GM23338 (cell line): ENCODE measurements around the gene MAMDC2. TPM values are rescaled to one million over a fixed set of nuclear protein-coding genes. Genes with fewer than 3 reads are reported as not detected.

Source experiments
- ATAC-seq: fragments of 200-7000 bp; cut with Tn5 transposase; 3 replicates; pipeline ENCODE4 v1.9.1; 2020
- DNase-seq: peaks from one replicate; pipeline ENCODE4 v3.0.0-alpha.2; 2015; ENCODE audit warnings: low spot score
- H2AFZ ChIP-seq: fragments of 200-600 bp; sonication (generic); 2 replicates; pipeline ENCODE4 v1.8.0; 2016; ENCODE audit warnings: antibody characterized with exemption, mild to moderate bottlenecking, moderate library complexity
- H3F3A ChIP-seq: fragments of 200-600 bp; sonication (generic); replicated peaks from 2 replicates; pipeline ENCODE4 v1.8.0; 2017; ENCODE audit warnings: antibody characterized with exemption, mixed run types, low read depth
- H3K27ac ChIP-seq: fragments of 200-600 bp; sonication (generic); 2 replicates; pipeline ENCODE4 v1.6.1; 2016; ENCODE audit warnings: low read depth
- H3K27me3 ChIP-seq: fragments of 200-600 bp; sonication (generic); 2 replicates; pipeline ENCODE4 v1.8.0; 2016; ENCODE audit warnings: mild to moderate bottlenecking, mixed run types, moderate library complexity; ENCODE audit not compliant: insufficient read depth
- H3K36me3 ChIP-seq: fragments of 200-600 bp; sonication (generic); 2 replicates; pipeline ENCODE4 v1.8.0; 2016; ENCODE audit warnings: mild to moderate bottlenecking; ENCODE audit not compliant: insufficient read depth
- H3K4me1 ChIP-seq: fragments of 200-600 bp; sonication (generic); 2 replicates; pipeline ENCODE4 v1.8.0; 2016; ENCODE audit warnings: mild to moderate bottlenecking, moderate library complexity; ENCODE audit not compliant: insufficient read depth
- H3K4me2 ChIP-seq: fragments of 200-600 bp; sonication (generic); 2 replicates; pipeline ENCODE4 v1.7.1; 2017; ENCODE audit warnings: mixed run types
- H3K4me3 ChIP-seq: fragments of 200-600 bp; sonication (generic); 2 replicates; pipeline ENCODE4 v1.6.1; 2016; ENCODE audit warnings: mixed run types
- H3K79me2 ChIP-seq: fragments of 200-600 bp; sonication (generic); replicated peaks from 2 replicates; pipeline ENCODE4 v1.8.0; 2017; ENCODE audit warnings: mild to moderate bottlenecking; ENCODE audit not compliant: insufficient read depth
- H3K9me2 ChIP-seq: fragments of 200-600 bp; sonication (generic); 2 replicates; pipeline ENCODE4 v1.8.0; 2017; ENCODE audit not compliant: insufficient read depth
- H4K20me1 ChIP-seq: fragments of 200-600 bp; sonication (generic); replicated peaks from 2 replicates; pipeline ENCODE4 v1.8.0; 2017; ENCODE audit warnings: mild to moderate bottlenecking; ENCODE audit not compliant: insufficient read depth
- H3K27ac Mint-ChIP-seq: 2 replicates; pipeline ENCODE4 v1.8.0; 2020; ENCODE audit warnings: inconsistent platforms, mild to moderate bottlenecking, moderate library complexity, mixed read lengths
- H3K27me3 Mint-ChIP-seq: 3 replicates; pipeline ENCODE4 v1.8.0; 2022; ENCODE audit warnings: low read depth, mild to moderate bottlenecking, moderate library complexity, mixed read lengths, inconsistent platforms; ENCODE audit not compliant: insufficient read depth, poor library complexity
- H3K36me3 Mint-ChIP-seq: 3 replicates; pipeline ENCODE4 v1.8.0; 2021; ENCODE audit warnings: low read depth, mild to moderate bottlenecking, inconsistent platforms, moderate library complexity, mixed read lengths
- H3K4me1 Mint-ChIP-seq: 3 replicates; pipeline ENCODE4 v1.8.0; 2020; ENCODE audit warnings: mild to moderate bottlenecking, inconsistent platforms, mixed read lengths
- H3K4me3 Mint-ChIP-seq: 3 replicates; pipeline ENCODE4 v1.8.0; 2021; ENCODE audit warnings: moderate library complexity, mild to moderate bottlenecking, inconsistent platforms, mixed read lengths
- H3K9me3 Mint-ChIP-seq: 3 replicates; pipeline ENCODE4 v1.8.0; 2020; ENCODE audit warnings: moderate library complexity, mild to moderate bottlenecking, inconsistent platforms, mixed read lengths
- CTCF ChIP-seq, 2 experiments: fragments of 200-600 bp in 1 of 2; sonication (generic) in 1 of 2; conservative IDR thresholded peaks; 2 replicates each; pipeline versions ENCODE4 v1.5.1 to v1.6.1; 2016 to 2017; ENCODE audit warnings: antibody characterized with exemption in 2 of 2, low read depth in 2 of 2, mild to moderate bottlenecking in 2 of 2, moderate library complexity in 1 of 2
- ETS1 ChIP-seq: IDR thresholded peaks from 2 replicates; pipeline ENCODE4 v1.6.1; 2016; ENCODE audit warnings: antibody characterized with exemption
- EZH2 ChIP-seq: fragments of 200-600 bp; sonication (generic); IDR thresholded peaks from one replicate; pipeline ENCODE4 v1.8.0; 2017; ENCODE audit warnings: antibody characterized with exemption, mild to moderate bottlenecking, low read depth; ENCODE audit not compliant: unreplicated experiment
- EZH2phosphoT487 ChIP-seq: fragments of 200-600 bp; sonication (generic); IDR thresholded peaks from one replicate; pipeline ENCODE4 v1.8.1; 2018; ENCODE audit warnings: antibody characterized with exemption; ENCODE audit not compliant: unreplicated experiment
- JUNB ChIP-seq: IDR thresholded peaks from one replicate; pipeline ENCODE4 v1.6.1; 2016; ENCODE audit warnings: antibody characterized with exemption; ENCODE audit not compliant: unreplicated experiment
- POLR2AphosphoS5 ChIP-seq: IDR thresholded peaks from 2 replicates; pipeline ENCODE4 v1.6.1; 2016; ENCODE audit warnings: antibody characterized with exemption, low read depth
- STAT1 ChIP-seq: IDR thresholded peaks from one replicate; pipeline ENCODE4 v1.6.1; 2016; ENCODE audit warnings: antibody characterized with exemption; ENCODE audit not compliant: unreplicated experiment
- ZNF114 ChIP-seq: fragments of 250-450 bp; sonication (Bioruptor Pico); IDR thresholded peaks from 2 replicates; pipeline ENCODE4 v1.5.0; 2020; ENCODE audit warnings: mild to moderate bottlenecking, moderate library complexity
- ZNF331 ChIP-seq: fragments of 250-450 bp; sonication (Bioruptor Pico); IDR thresholded peaks from 2 replicates; pipeline ENCODE4 v1.5.0; 2020; ENCODE audit warnings: low read depth, mild to moderate bottlenecking, moderate library complexity
- ZNF462 ChIP-seq: fragments of 250-450 bp; sonication (Bioruptor Pico); IDR thresholded peaks from 2 replicates; pipeline ENCODE4 v1.5.0; 2020; ENCODE audit warnings: mild to moderate bottlenecking, moderate library complexity
- polyA plus RNA-seq: library from polyadenylated mRNA; unstranded; fragments of >200 nt; fragmentation: Nextera tagmentation; extraction: Ambion mirVana; gene quantifications from 2 replicates; pipeline ENCODE4 v1.2.1, GENCODE V29; 2016
- total RNA-seq: library from RNA; depleted of rRNA; stranded (reverse); fragments of >200 nt; shearing (Covaris generic); gene quantifications from 2 replicates; pipeline ENCODE4 v1.2.3, GENCODE V29; 2014

MAMDC2 gene
- total and polyA plus RNA-seq, 2 experiments from 2014 or later = 7.7 to 19.6 TPM

GRCh38 chr9:70134360-70134759 is 90.7 kb downstream of the MAMDC2 start:
- H3K4me2 ChIP-seq = no peak overlapping the region
- H3K79me2 ChIP-seq = no peaks in the 10 kb centered on the region
- no peak overlapping the region for H3K4me3 Mint-ChIP-seq
- H3K4me3 ChIP-seq = no peak overlapping the region
- H3K27me3 Mint-ChIP-seq = no peaks in the 10 kb centered on the region
- DNase-seq (no peak), ATAC-seq (no peak)
- H2AFZ ChIP-seq = no peak overlapping the region
- no peaks in the 10 kb centered on the region for H3K36me3 ChIP-seq
- H3K9me2 ChIP-seq = no peaks in the 10 kb centered on the region
- H4K20me1 ChIP-seq = no peaks in the 10 kb centered on the region
- no peaks in the 10 kb centered on the region for H3F3A ChIP-seq
- no peak overlapping the region; the same call in 1 of the 2 replicates for H3K27ac Mint-ChIP-seq
- H3K4me1 Mint-ChIP-seq = no peaks in the 10 kb centered on the region
- no peaks in the 10 kb centered on the region for H3K4me1 ChIP-seq
- H3K36me3 Mint-ChIP-seq = no peaks in the 10 kb centered on the region
- no peaks in the 10 kb centered on the region for H3K9me3 Mint-ChIP-seq
- H3K27me3 ChIP-seq = no peaks in the 10 kb centered on the region
- H3K27ac ChIP-seq = no peak overlapping the region
- TF ChIP-seq CTCF (conservative IDR thresholded peaks at IDR 0.05; ENCODE audit: low read depth in 2 of 2) = no peak

- no peak overlapping the region for H3K4me3 Mint-ChIP-seq
- H3K4me2 ChIP-seq = no peak overlapping the region
- TF ChIP-seq EZH2phosphoT487 (no peak), JUNB (no peak), STAT1 (no peak), CTCF (conservative IDR thresholded peaks at IDR 0.05; ENCODE audit: low read depth in 2 of 2) (no peak), ETS1 (no peak), POLR2AphosphoS5 (no peak), ZNF331 (CRISPR knock-in tag) (no peak), ZNF462 (CRISPR knock-in tag) (no peak), ZNF114 (no peak), EZH2 (no peak)
Observed at GRCh38 chr9:70135176-70135575, 91.5 kb downstream of the MAMDC2 start.

More at GRCh38 chr9:70135176-70135575, 91.5 kb downstream of the MAMDC2 start:
- Histone ChIP-seq H4K20me1 (no peaks in the 10 kb centered on the region), H2AFZ (no peak overlapping the region), H3K4me1 (no peaks in the 10 kb centered on the region), H3K9me2 (no peaks in the 10 kb centered on the region), H3K27ac (no peak overlapping the region), H3K79me2 (no peaks in the 10 kb centered on the region), H3K4me3 (no peak overlapping the region), H3K36me3 (no peaks in the 10 kb centered on the region), H3F3A (no peaks in the 10 kb centered on the region), H3K27me3 (no peaks in the 10 kb centered on the region)
- Mint-ChIP-seq H3K4me1 (no peaks in the 10 kb centered on the region), H3K36me3 (no peaks in the 10 kb centered on the region), H3K27me3 (no peaks in the 10 kb centered on the region), H3K9me3 (no peaks in the 10 kb centered on the region; the same call in 2 of the 3 replicates), H3K27ac (no peak overlapping the region)
- DNase-seq = no peak
- ATAC-seq = no peak
